ENCODE results near the gene NME7.

Gene NME7

DNA sequence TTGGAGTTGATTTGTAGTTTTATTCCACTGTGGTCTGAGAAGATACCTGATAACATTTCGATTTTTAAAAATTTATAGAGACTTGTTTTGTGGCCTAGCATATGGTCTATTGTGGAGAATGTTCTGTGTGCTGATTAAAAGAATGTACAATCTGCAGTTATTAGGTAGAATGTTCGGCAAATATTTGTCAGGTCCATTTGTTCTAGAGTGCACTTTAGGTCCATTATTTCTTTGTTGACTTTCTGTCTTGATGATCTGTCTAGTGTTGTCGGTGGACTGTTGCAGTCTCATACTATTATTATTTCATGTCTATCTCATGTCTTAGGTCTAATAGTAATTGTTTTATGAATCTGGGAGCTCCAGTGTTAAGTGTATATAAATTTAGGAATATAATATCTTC lies 116.8 kb downstream of the NME7 start:
- in situ Hi-C loops (cut with HindIII; ENCODE audit: low pct_ligation_motif_present, low sequenced_read_pairs) = no loop called here

GRCh38 chr1:169250022-169250421 lies 117.6 kb downstream of the NME7 start:
- no peak overlapping the region for H3K4me3 ChIP-seq (ENCODE audit: low read depth, low read length)
- TF ChIP-seq CTCF (IDR thresholded peaks at IDR 0.05; ENCODE audit: low read depth, low read length, missing control alignments) = no peak
- H3K27me3 ChIP-seq (replicated peaks) = no peaks in the 10 kb centered on the region
- no peaks in the 10 kb centered on the region for H3K36me3 ChIP-seq (replicated peaks)
- H3K27ac ChIP-seq = no peak overlapping the region
- in situ Hi-C loops (cut with HindIII; ENCODE audit: low pct_ligation_motif_present, low sequenced_read_pairs) = no loop called here
- peak; percentile 2 for DNase-seq

More for the DNA sequence above, 116.8 kb downstream of the NME7 start:
- no peak overlapping the region for H3K27ac ChIP-seq
- no peak overlapping the region for H3K4me3 ChIP-seq (ENCODE audit: low read depth, low read length)
- DNase-seq = no peak
- no peaks in the 10 kb centered on the region for H3K27me3 ChIP-seq (replicated peaks)
- TF ChIP-seq CTCF (IDR thresholded peaks at IDR 0.05; ENCODE audit: low read depth, low read length, missing control alignments) = no peak
- no peaks in the 10 kb centered on the region for H3K36me3 ChIP-seq (replicated peaks)

- H3K27ac ChIP-seq = no peak overlapping the region
- in situ Hi-C loops (cut with HindIII; ENCODE audit: low pct_ligation_motif_present, low sequenced_read_pairs) = no loop called here
- no peaks in the 10 kb centered on the region for H3K36me3 ChIP-seq (replicated peaks)
- no peak for DNase-seq
- no peak overlapping the region for H3K4me3 ChIP-seq (ENCODE audit: low read depth, low read length)
- no peak for TF ChIP-seq CTCF (IDR thresholded peaks at IDR 0.05; ENCODE audit: low read depth, low read length, missing control alignments)
- no peaks in the 10 kb centered on the region for H3K27me3 ChIP-seq (replicated peaks)
Observed at GRCh38 chr1:169249611-169250010, 118.0 kb downstream of the NME7 start.

DNA sequence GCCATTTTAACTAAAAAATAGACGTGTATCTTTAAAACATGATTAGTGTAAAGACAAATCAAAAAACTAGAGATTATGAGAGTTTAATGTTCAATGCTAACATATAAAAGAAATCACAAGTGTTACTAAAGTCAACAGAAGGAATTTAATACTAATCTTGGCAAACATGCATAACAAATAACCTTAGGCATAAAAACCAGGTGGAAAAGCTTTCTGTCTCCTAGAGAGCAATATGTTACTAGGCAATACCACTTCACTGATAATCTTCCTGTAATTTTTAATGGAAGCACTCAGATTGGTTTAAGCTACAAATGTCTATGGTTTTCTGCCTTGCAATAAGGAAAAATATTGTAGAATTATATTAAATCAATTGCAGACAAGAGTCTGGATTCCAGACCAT lies 121.9 kb downstream of the NME7 start:
- Histone ChIP-seq H3K4me3 (ENCODE audit: low read depth, low read length) (no peak overlapping the region), H3K27me3 (replicated peaks) (no peaks in the 10 kb centered on the region), H3K27ac (no peak overlapping the region), H3K36me3 (replicated peaks) (no peaks in the 10 kb centered on the region)
- no peak for TF ChIP-seq CTCF (IDR thresholded peaks at IDR 0.05; ENCODE audit: low read depth, low read length, missing control alignments)
- in situ Hi-C loops (cut with HindIII; ENCODE audit: low pct_ligation_motif_present, low sequenced_read_pairs) = no loop called here
- DNase-seq = no peak

- no peak for TF ChIP-seq CTCF (IDR thresholded peaks at IDR 0.05; ENCODE audit: low read depth, low read length, missing control alignments)
- Histone ChIP-seq H3K27ac (no peak overlapping the region), H3K36me3 (replicated peaks) (no peaks in the 10 kb centered on the region), H3K27me3 (replicated peaks) (no peaks in the 10 kb centered on the region), H3K4me3 (ENCODE audit: low read depth, low read length) (no peak overlapping the region)
- DNase-seq = no peak
- in situ Hi-C loops (cut with HindIII; ENCODE audit: low pct_ligation_motif_present, low sequenced_read_pairs) = no loop called here
Observed at GRCh38 chr1:169240449-169241232, 127.0 kb downstream of the NME7 start.

GRCh38 chr1:169236880-169237279 lies 130.7 kb downstream of the NME7 start:
- DNase-seq = no peak
- no peaks in the 10 kb centered on the region for H3K27me3 ChIP-seq (replicated peaks)
- no peak overlapping the region for H3K27ac ChIP-seq
- no peak for TF ChIP-seq CTCF (IDR thresholded peaks at IDR 0.05; ENCODE audit: low read depth, low read length, missing control alignments)
- no peaks in the 10 kb centered on the region for H3K36me3 ChIP-seq (replicated peaks)
- H3K4me3 ChIP-seq (ENCODE audit: low read depth, low read length) = no peak overlapping the region
- in situ Hi-C loops (cut with HindIII; ENCODE audit: low pct_ligation_motif_present, low sequenced_read_pairs) = no loop called here

All from brain microvascular endothelial cell (primary cell).